Upper lobe of left lung (tissue), 6 donors: Measurements from ENCODE around the gene NCOA6. TPM values are rescaled to one million over a fixed set of nuclear protein-coding genes. Genes with fewer than 3 reads are reported as not detected.

ENCODE experiments used
- ATAC-seq, 2 donors: fragments of 200-7000 bp; cut with Tn5 transposase; one replicate each; pipeline ENCODE4 v1.9.1; 2022; ENCODE audit warnings: mild to moderate bottlenecking in 2 of 2, moderate library complexity in 2 of 2; ENCODE audit not compliant: low FRiP score in 2 of 2
- DNase-seq, 2 donors: peaks; one replicate each; pipeline ENCODE4 v3.0.0-alpha.2; 2019 to 2020
- H3K27ac ChIP-seq, 4 donors: fragments of 200-600 bp; sonication (generic); one replicate each; pipeline ENCODE4 v1.5.1; 2016 to 2019
- H3K27me3 ChIP-seq, 4 donors: fragments of 200-600 bp; sonication (generic); one replicate each; pipeline ENCODE4 v1.5.1; 2017 to 2019
- H3K36me3 ChIP-seq, 4 donors: fragments of 200-600 bp; sonication (generic); one replicate each; pipeline ENCODE4 v1.5.1; 2016 to 2019
- H3K4me1 ChIP-seq, 4 donors: fragments of 200-600 bp; sonication (generic); one replicate each; pipeline ENCODE4 v1.5.1; 2018 to 2019
- H3K4me3 ChIP-seq, 4 donors: fragments of 200-600 bp; sonication (generic); one replicate each; pipeline ENCODE4 v1.5.1; 2017 to 2019; ENCODE audit warnings: mild to moderate bottlenecking in 2 of 4, moderate library complexity in 1 of 4
- H3K9me3 ChIP-seq, 4 donors: fragments of 200-600 bp; sonication (generic); one replicate each; pipeline ENCODE4 v1.5.1; 2018 to 2019
- CTCF ChIP-seq, 6 experiments: fragments of 450-650 bp in 4 of 6; fragments of 200-600 bp in 2 of 6; sonication (generic) in 2 of 6; IDR thresholded peaks; one replicate each; pipeline ENCODE4 v1.5.1; 2016 to 2019; ENCODE audit warnings: antibody characterized with exemption in 6 of 6
- EP300 ChIP-seq, 4 donors: sonication (generic); formaldehyde crosslinking; IDR thresholded peaks; one replicate each; pipeline ENCODE4 v1.5.1; 2017; ENCODE audit warnings: antibody characterized with exemption in 4 of 4, control low read depth in 2 of 4
- POLR2A ChIP-seq, 4 donors: fragments of 450-650 bp; IDR thresholded peaks; one replicate each; pipeline ENCODE4 v1.5.1; 2016 to 2017; ENCODE audit warnings: antibody characterized with exemption in 4 of 4, mild to moderate bottlenecking in 2 of 4
- POLR2AphosphoS5 ChIP-seq, 2 donors: sonication (generic); formaldehyde crosslinking; IDR thresholded peaks; one replicate each; pipeline ENCODE4 v1.5.1; 2017; ENCODE audit warnings: antibody characterized with exemption in 2 of 2
- WGBS, 2 donors: methylation state at CpG; one replicate each; pipeline ENCODE4 v1.1.5; 2017 to 2018; 5-methylcytosine and 5-hydroxymethylcytosine counted together
- total RNA-seq, 6 donors: library from RNA; depleted of rRNA in 4 of 6; stranded (reverse); fragments of >200 nt in 4 of 6; gene quantifications; one replicate each; pipeline versions ENCODE4 v1.1.0 to v1.2.1, GENCODE V29; 2016 to 2021
- donor health status: DM: no; HTN: no; CAD: no; lungs with moderate emphysema.
- donor health status: DM: no; HTN: yes; CAD: no; lungs with severe emphysema.

NCOA6 gene
- total RNA-seq, 6 donors from 2014 or later, result 23.0 to 68.1 (median 25.8) TPM

GRCh38 chr20:34744847-34745246 is 80.6 kb downstream of the NCOA6 start:
- H3K9me3 ChIP-seq, result no peaks in the 10 kb centered on the region
- no peak overlapping the region for H3K27ac ChIP-seq
- H3K36me3 ChIP-seq, result peaks cover 21 to 86% (median 62%) of the 10 kb centered on the region in 4 donors
- ATAC-seq (no peak), DNase-seq (no peak)
- no peaks in the 10 kb centered on the region for H3K4me1 ChIP-seq
- H3K27me3 ChIP-seq, result no peaks in the 10 kb centered on the region
- WGBS, 2 donors, result 81 to 92% methylated on average over 1 of the region's 1 CpG
- TF ChIP-seq EP300 (IDR thresholded peaks at IDR 0.05), result no peak
- TF ChIP-seq POLR2A (IDR thresholded peaks at IDR 0.05), result no peak
- no peak for TF ChIP-seq CTCF (IDR thresholded peaks at IDR 0.05)
- TF ChIP-seq POLR2AphosphoS5 (IDR thresholded peaks at IDR 0.05), result no peak
- H3K4me3 ChIP-seq, result no peak overlapping the region

- Histone ChIP-seq H3K27me3 (no peaks in the 10 kb centered on the region), H3K9me3 (no peaks in the 10 kb centered on the region), H3K4me3 (no peak overlapping the region), H3K27ac (no peak overlapping the region), H3K36me3 (peaks cover 16 to 86% (median 57%) of the 10 kb centered on the region in 4 donors), H3K4me1 (no peaks in the 10 kb centered on the region)
- TF ChIP-seq EP300 (IDR thresholded peaks at IDR 0.05) (no peak), POLR2A (IDR thresholded peaks at IDR 0.05) (no peak), CTCF (IDR thresholded peaks at IDR 0.05) (no peak), POLR2AphosphoS5 (IDR thresholded peaks at IDR 0.05) (no peak)
- DNase-seq (no peak), ATAC-seq (no peak)
- WGBS, 2 donors, result 96 to 97% methylated on average over 3 of the region's 3 CpGs
Measured at GRCh38 chr20:34744340-34744739, 81.1 kb downstream of the NCOA6 start.

GRCh38 chr20:34743039-34743438 is 82.4 kb downstream of the NCOA6 start:
- DNase-seq (no peak), ATAC-seq (no peak)
- no peak overlapping the region for H3K4me3 ChIP-seq
- no peak overlapping the region for H3K27ac ChIP-seq
- no peaks in the 10 kb centered on the region for H3K4me1 ChIP-seq
- 100% methylated on average over 1 of the region's 1 CpG; no CpG with 5 or more reads in 1 of the 2 donors for WGBS, 2 donors
- TF ChIP-seq POLR2AphosphoS5 (IDR thresholded peaks at IDR 0.05) (no peak), EP300 (IDR thresholded peaks at IDR 0.05) (no peak), POLR2A (IDR thresholded peaks at IDR 0.05) (no peak), CTCF (IDR thresholded peaks at IDR 0.05) (no peak)
- peaks cover 14 to 86% (median 53%) of the 10 kb centered on the region in 4 donors for H3K36me3 ChIP-seq
- H3K27me3 ChIP-seq, result no peaks in the 10 kb centered on the region
- H3K9me3 ChIP-seq, result no peaks in the 10 kb centered on the region

- no peak overlapping the region for H3K27ac ChIP-seq
- no peaks in the 10 kb centered on the region for H3K9me3 ChIP-seq
- H3K4me1 ChIP-seq, result no peaks in the 10 kb centered on the region
- H3K27me3 ChIP-seq, result no peaks in the 10 kb centered on the region
- H3K36me3 ChIP-seq, result peaks cover 0 to 68% (median 27%) of the 10 kb centered on the region in 4 donors
- 84 to 86% methylated on average over 6 of the region's 6 CpGs for WGBS, 2 donors
- ATAC-seq, result no peak
- H3K4me3 ChIP-seq, result no peak overlapping the region
- DNase-seq, result no peak
- TF ChIP-seq CTCF (IDR thresholded peaks at IDR 0.05), result no peak
- TF ChIP-seq EP300 (IDR thresholded peaks at IDR 0.05), result no peak
- no peak for TF ChIP-seq POLR2A (IDR thresholded peaks at IDR 0.05)
- no peak for TF ChIP-seq POLR2AphosphoS5 (IDR thresholded peaks at IDR 0.05)
Measured at GRCh38 chr20:34736106-34736735, 89.2 kb downstream of the NCOA6 start.

- no peak overlapping the region for H3K27ac ChIP-seq
- no peaks in the 10 kb centered on the region for H3K9me3 ChIP-seq
- no peak overlapping the region for H3K4me3 ChIP-seq
- ATAC-seq, result no peak
- DNase-seq, result no peak
- no peaks in the 10 kb centered on the region for H3K27me3 ChIP-seq
- WGBS, 2 donors, result 93 to 100% methylated on average over 1 of the region's 1 CpG
- H3K4me1 ChIP-seq, result no peaks in the 10 kb centered on the region
- TF ChIP-seq EP300 (IDR thresholded peaks at IDR 0.05) (no peak), CTCF (IDR thresholded peaks at IDR 0.05) (no peak), POLR2A (IDR thresholded peaks at IDR 0.05) (no peak), POLR2AphosphoS5 (IDR thresholded peaks at IDR 0.05) (no peak)
- peaks cover 0 to 65% (median 22%) of the 10 kb centered on the region in 4 donors for H3K36me3 ChIP-seq
Measured at GRCh38 chr20:34732523-34732922, 92.9 kb downstream of the NCOA6 start.
